HG03175 (cell line): ENCODE results near the gene BRAT1.
"Not testable (repeated sequence)": the region's sequence is repeated elsewhere in the genome, so short reads cannot be mapped to it uniquely, and the experiment has no call there.

ENCODE experiments used
- ATAC-seq: cut with Tn5 transposase; IDR thresholded peaks from one replicate; pipeline ENCODE4 v1.9.1; 2021; ENCODE audit warnings: mild to moderate bottlenecking, moderate library complexity; ENCODE audit not compliant: unreplicated experiment

Gene BRAT1

GRCh38 chr7:2539031-2539911 is 16.1 kb downstream of the BRAT1 start:
- ATAC-seq = no peak

GRCh38 chr7:2537981-2538851 is 17.1 kb downstream of the BRAT1 start:
- no peak for ATAC-seq

- ATAC-seq = not testable (repeated sequence)
Measured at GRCh38 chr7:2535872-2536627, 19.3 kb downstream of the BRAT1 start.

GRCh38 chr7:2534214-2534613 is 21.1 kb downstream of the BRAT1 start:
- not testable (repeated sequence) for ATAC-seq

GRCh38 chr7:2533566-2533965 is 21.8 kb downstream of the BRAT1 start:
- not testable (repeated sequence) for ATAC-seq

- not testable (repeated sequence) for ATAC-seq
Measured at GRCh38 chr7:2532816-2533215, 22.5 kb downstream of the BRAT1 start.

GRCh38 chr7:2532199-2532772 is 23.0 kb downstream of the BRAT1 start:
- ATAC-seq = not testable (repeated sequence)

GRCh38 chr7:2531796-2532110 is 23.6 kb downstream of the BRAT1 start:
- not testable (repeated sequence) for ATAC-seq

GRCh38 chr7:2530994-2531795 is 24.1 kb downstream of the BRAT1 start:
- ATAC-seq = not testable (repeated sequence)

GRCh38 chr7:2530071-2530987 is 25.0 kb downstream of the BRAT1 start:
- no peak for ATAC-seq

- ATAC-seq = peak; percentile 44
Measured at GRCh38 chr7:2529161-2530070, 25.9 kb downstream of the BRAT1 start.

GRCh38 chr7:2528481-2529095 is 26.7 kb downstream of the BRAT1 start:
- ATAC-seq = no peak

GRCh38 chr7:2527505-2528467 is 27.5 kb downstream of the BRAT1 start:
- no peak for ATAC-seq

GRCh38 chr7:2526659-2527504 is 28.4 kb downstream of the BRAT1 start:
- no peak for ATAC-seq
